Panc1 (cell line): ENCODE measurements around the gene SAFB2. TPM values are rescaled to one million over a fixed set of nuclear protein-coding genes. Genes with fewer than 3 reads are reported as not detected.

Source experiments
- ATAC-seq: fragments of 200-7000 bp; cut with Tn5 transposase; 2 replicates; pipeline ENCODE4 v1.9.1; 2020; ENCODE audit warnings: mild to moderate bottlenecking, moderate library complexity
- BruUV-seq: library from RNA; stranded (reverse); fragments of 400-500 nt; replicated peaks from 2 replicates; lab custom pipeline; 2021; lab: Mats Ljungman, UMichigan
- CTCF ChIA-PET: fragments of 300-600 bp; sonication (Branson Sonifier 250); formaldehyde crosslinking; loops from one replicate; lab custom pipeline; 2022; ENCODE audit warnings: antibody characterized with exemption; lab: Charles Lee
- POLR2A ChIA-PET: fragments of 300-600 bp; sonication (Branson Sonifier 250); formaldehyde crosslinking; loops from one replicate; lab custom pipeline; 2022; ENCODE audit warnings: antibody characterized with exemption; lab: Charles Lee
- DNase-seq: peaks from one replicate; pipeline ENCODE4 v3.0.0-alpha.2; 2010; ENCODE audit warnings: low read depth, low spot score
- H3K27ac ChIP-seq: 2 replicates; pipeline ENCODE4 v1.5.1; 2011; ENCODE audit warnings: mild to moderate bottlenecking, low read length, inconsistent platforms
- H3K27me3 ChIP-seq: fragments of 200-500 bp; sonication (Bioruptor generic); 2 replicates; pipeline ENCODE4 v1.6.0; 2014; ENCODE audit warnings: low read length, inconsistent platforms; ENCODE audit not compliant: control insufficient read depth, insufficient read depth
- H3K36me3 ChIP-seq: fragments of 200-500 bp; sonication (Bioruptor generic); 2 replicates; pipeline ENCODE4 v1.5.1; 2014; ENCODE audit warnings: inconsistent platforms, mild to moderate bottlenecking, low read length, moderate library complexity; ENCODE audit not compliant: control insufficient read depth, insufficient read depth
- H3K4me1 ChIP-seq: 2 replicates; pipeline ENCODE4 v1.5.1; 2011; ENCODE audit warnings: inconsistent platforms, mild to moderate bottlenecking, low read length, moderate library complexity; ENCODE audit not compliant: control insufficient read depth, insufficient read depth
- H3K4me3 ChIP-seq, 2 experiments: 2 replicates each; pipeline ENCODE4 v1.5.1; 2011 to 2012; ENCODE audit warnings: low read depth in 2 of 2, low read length in 2 of 2, mild to moderate bottlenecking in 2 of 2, inconsistent platforms in 1 of 2, moderate library complexity in 1 of 2
- H3K9me3 ChIP-seq: fragments of 200-500 bp; sonication (Bioruptor generic); 2 replicates; pipeline ENCODE4 v1.5.1; 2014; ENCODE audit warnings: low read depth, mild to moderate bottlenecking, inconsistent platforms, low read length, moderate library complexity; ENCODE audit not compliant: control insufficient read depth, insufficient read depth
- CTCF ChIP-seq: fragments of 450-650 bp; IDR thresholded peaks from 2 replicates; pipeline ENCODE4 v1.5.1; 2017; ENCODE audit warnings: mild to moderate bottlenecking
- POLR2AphosphoS5 ChIP-seq: IDR thresholded peaks from 2 replicates; pipeline ENCODE4 v1.6.1; 2012; ENCODE audit warnings: mild to moderate bottlenecking, low read depth, low read length, moderate library complexity
- REST ChIP-seq, 2 experiments: IDR thresholded peaks; 2 replicates each; pipeline ENCODE4 v1.6.1; 2011 to 2012; ENCODE audit warnings: low read depth in 2 of 2, control low read depth in 1 of 2, low read length in 1 of 2, mild to moderate bottlenecking in 1 of 2, moderate library complexity in 1 of 2; ENCODE audit not compliant: insufficient read depth in 1 of 2
- SIN3A ChIP-seq: IDR thresholded peaks from 2 replicates; pipeline ENCODE4 v1.6.1; 2012; ENCODE audit warnings: low read depth, mild to moderate bottlenecking, low read length, moderate library complexity, borderline replicate concordance; ENCODE audit not compliant: insufficient read depth
- TCF7L2 ChIP-seq: IDR thresholded peaks from 2 replicates; pipeline ENCODE4 v1.6.1; 2011; ENCODE audit warnings: mild to moderate bottlenecking, low read depth, low read length, inconsistent platforms
- in situ Hi-C: cut with HindIII; loops from 2 replicates; pipeline ENCODE4 v1.10.0; 2016; ENCODE audit warnings: low sequenced_read_pairs, low pct_unique_long_range_greater_than_20kb
- intact Hi-C: fragments of 100-400 bp; cut with micrococcal nuclease; formaldehyde crosslinking; loops from one replicate; pipeline ENCODE4 v1.10.0; 2022; ENCODE audit not compliant: unreplicated experiment
- total RNA-seq: library from RNA; stranded (reverse); gene quantifications from one replicate; pipeline ENCODE4 v1.2.1, GENCODE V29; 2021; ENCODE audit not compliant: unreplicated experiment

The SAFB2 gene
- total RNA-seq, 1 experiment from 2014 or later = 83.5 TPM

- Histone ChIP-seq H3K27ac (no peak within 1 kb of the TSS), H3K27me3 (peaks cover 8% of the 10 kb centered on the region; the same call in 1 of the 2 replicates), H3K9me3 (no peaks in the 10 kb centered on the region), H3K4me1 (no peaks in the 10 kb centered on the region), H3K36me3 (no peaks in the 10 kb centered on the region), H3K4me3 (peak within 1 kb of the TSS; percentile 29 to 34; a peak in 3 of 4 replicates)
- in situ Hi-C loops (no loop called here), intact Hi-C loops (no loop called here)
- no peak; the same call in 1 of the 2 replicates for TF ChIP-seq CTCF
- TF ChIP-seq REST (IDR thresholded peaks at IDR 0.05; ENCODE audit: insufficient read depth in 1 of 2, low read depth in 2 of 2, low read length in 1 of 2) = no peak
- TF ChIP-seq POLR2AphosphoS5 = no peak
- TF ChIP-seq SIN3A = no peak
- TF ChIP-seq TCF7L2 = no peak
- ATAC-seq (peak; percentile 43), DNase-seq (no peak)
- CTCF ChIA-PET = no interaction called here
- no TSS peak for BruUV-seq
- POLR2A ChIA-PET = no interaction called here
Observed at GRCh38 chr19:5567360-5567969, 55.1 kb downstream of the SAFB2 start, which contains the start of gene TINCR. TINCR (minus strand) TSS chr19:5567953.

GRCh38 chr19:5564930-5565329 lies 57.6 kb downstream of the SAFB2 start:
- ATAC-seq = no peak
- no TSS peak for BruUV-seq
- H3K27ac ChIP-seq = no peak overlapping the region
- no peaks in the 10 kb centered on the region for H3K36me3 ChIP-seq
- no peaks in the 10 kb centered on the region for H3K4me1 ChIP-seq
- ChIA-PET POLR2A (no interaction called here), CTCF (no interaction called here)
- H3K4me3 ChIP-seq = no peak overlapping the region
- DNase-seq = no peak
- intact Hi-C loops = no loop called here
- in situ Hi-C loops = no loop called here
- no peaks in the 10 kb centered on the region for H3K9me3 ChIP-seq
- H3K27me3 ChIP-seq = peaks cover 8% of the 10 kb centered on the region; the same call in 1 of the 2 replicates
- TF ChIP-seq SIN3A = no peak
- TF ChIP-seq CTCF = no peak
- TF ChIP-seq REST (IDR thresholded peaks at IDR 0.05; ENCODE audit: insufficient read depth in 1 of 2, low read depth in 2 of 2, low read length in 1 of 2) = no peak
- no peak for TF ChIP-seq TCF7L2
- no peak for TF ChIP-seq POLR2AphosphoS5
